Measurements from ENCODE around the gene MAFG.

GRCh38 chr17:81939218-81939617, 11.7 kb upstream of the MAFG start:
- TF ChIP-seq, protein P1, sequence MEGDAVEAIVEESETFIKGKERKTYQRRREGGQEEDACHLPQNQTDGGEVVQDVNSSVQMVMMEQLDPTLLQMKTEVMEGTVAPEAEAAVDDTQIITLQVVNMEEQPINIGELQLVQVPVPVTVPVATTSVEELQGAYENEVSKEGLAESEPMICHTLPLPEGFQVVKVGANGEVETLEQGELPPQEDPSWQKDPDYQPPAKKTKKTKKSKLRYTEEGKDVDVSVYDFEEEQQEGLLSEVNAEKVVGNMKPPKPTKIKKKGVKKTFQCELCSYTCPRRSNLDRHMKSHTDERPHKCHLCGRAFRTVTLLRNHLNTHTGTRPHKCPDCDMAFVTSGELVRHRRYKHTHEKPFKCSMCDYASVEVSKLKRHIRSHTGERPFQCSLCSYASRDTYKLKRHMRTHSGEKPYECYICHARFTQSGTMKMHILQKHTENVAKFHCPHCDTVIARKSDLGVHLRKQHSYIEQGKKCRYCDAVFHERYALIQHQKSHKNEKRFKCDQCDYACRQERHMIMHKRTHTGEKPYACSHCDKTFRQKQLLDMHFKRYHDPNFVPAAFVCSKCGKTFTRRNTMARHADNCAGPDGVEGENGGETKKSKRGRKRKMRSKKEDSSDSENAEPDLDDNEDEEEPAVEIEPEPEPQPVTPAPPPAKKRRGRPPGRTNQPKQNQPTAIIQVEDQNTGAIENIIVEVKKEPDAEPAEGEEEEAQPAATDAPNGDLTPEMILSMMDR (IDR thresholded peaks at IDR 0.05) = no peak
- no peak for TF ChIP-seq EZH2phosphoT487 (IDR thresholded peaks at IDR 0.05)
- no peak for TF ChIP-seq EZH2 (IDR thresholded peaks at IDR 0.05)
